Stimulated activated CD8-positive, alpha-beta memory T cell treated with anti-CD3 and anti-CD28 coated beads, Interleukin-4, amount 100 ng/mL, for 4 hours (primary cell): ENCODE data around the gene CGREF1.

Experiments used
- DNase-seq, 2 donors: peaks; one replicate each; pipeline ENCODE4 v3.0.0-alpha.2; 2020; ENCODE audit warnings: low read depth in 2 of 2, low spot score in 1 of 2

CGREF1 gene

DNA sequence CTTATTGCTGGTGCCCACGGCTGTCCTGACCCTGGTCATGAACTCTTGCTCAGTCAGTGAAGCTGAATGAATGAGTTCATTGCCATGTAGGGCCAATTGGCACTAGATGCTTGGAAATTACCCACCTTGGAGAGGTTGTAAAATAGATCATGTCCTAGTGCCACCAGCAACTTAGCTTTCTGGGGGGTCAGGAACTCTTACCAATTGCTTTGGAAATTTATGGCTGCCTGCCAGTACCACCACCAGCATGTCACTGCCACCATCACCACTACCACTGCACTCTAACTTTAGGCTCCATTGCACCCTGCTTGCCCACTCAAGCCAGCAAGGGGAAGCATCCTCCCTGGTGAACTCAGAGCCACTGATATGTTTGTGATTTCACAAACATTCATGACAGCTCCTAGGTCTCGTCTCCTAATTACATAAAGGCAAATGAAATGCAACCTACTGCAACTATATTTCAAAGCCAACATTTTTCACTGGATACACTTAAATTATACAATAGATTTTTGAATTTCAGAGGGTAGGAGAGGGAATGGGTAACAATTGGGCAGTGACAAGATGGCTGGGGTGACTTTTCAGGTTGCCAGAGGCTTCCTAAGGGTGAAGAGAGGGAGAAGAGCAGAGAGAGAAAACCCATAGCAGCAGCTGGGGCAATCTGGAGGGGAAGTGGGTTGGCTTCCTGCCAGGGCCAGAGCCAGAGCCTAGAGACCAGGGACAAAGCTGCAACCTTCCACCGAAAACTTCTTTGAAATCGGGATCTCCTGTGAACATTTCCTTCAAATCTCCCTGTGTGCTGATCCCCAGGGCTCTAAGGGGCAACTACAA lies 44.0 kb downstream of the CGREF1 start:
- no peak for DNase-seq

DNA sequence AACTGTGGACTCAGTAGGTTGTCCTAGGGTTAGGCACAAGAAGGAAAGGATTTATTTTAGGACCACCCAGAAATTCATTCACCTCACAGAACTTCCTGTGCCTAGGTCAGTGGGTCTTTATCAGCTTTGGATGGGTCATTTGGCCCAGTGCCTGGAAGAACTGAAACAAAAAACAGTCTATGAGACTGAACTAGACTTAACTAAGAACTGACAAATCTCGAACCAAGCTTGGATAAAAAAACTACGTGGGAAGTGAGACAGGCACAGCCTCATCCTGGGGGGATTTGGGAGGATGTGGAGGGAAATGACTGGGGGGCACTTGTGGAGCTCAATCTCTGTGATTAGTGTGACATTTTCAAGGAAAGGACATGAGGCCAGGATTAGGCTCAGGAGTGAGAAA lies 45.1 kb downstream of the CGREF1 start:
- no peak for DNase-seq

DNA sequence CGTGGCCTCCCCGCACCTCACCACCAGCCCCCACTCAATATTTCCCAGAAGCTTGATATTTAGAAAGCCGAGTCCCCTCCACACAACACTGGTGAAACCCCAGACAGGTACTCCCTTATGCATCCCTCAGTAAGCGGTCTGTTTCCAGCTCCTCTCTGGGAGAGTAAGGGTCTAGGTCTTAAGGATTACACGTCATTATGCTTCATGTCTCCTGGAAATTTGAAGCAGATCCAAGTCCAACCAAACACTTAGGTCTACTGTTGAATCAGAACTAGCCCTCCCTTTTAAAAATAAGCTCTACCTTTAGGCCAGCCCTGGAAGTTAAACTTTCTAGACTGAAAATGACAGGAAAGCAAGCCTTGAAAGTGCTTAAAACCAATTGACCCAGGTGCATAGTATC lies 46.0 kb downstream of the CGREF1 start:
- no peak for DNase-seq

DNA sequence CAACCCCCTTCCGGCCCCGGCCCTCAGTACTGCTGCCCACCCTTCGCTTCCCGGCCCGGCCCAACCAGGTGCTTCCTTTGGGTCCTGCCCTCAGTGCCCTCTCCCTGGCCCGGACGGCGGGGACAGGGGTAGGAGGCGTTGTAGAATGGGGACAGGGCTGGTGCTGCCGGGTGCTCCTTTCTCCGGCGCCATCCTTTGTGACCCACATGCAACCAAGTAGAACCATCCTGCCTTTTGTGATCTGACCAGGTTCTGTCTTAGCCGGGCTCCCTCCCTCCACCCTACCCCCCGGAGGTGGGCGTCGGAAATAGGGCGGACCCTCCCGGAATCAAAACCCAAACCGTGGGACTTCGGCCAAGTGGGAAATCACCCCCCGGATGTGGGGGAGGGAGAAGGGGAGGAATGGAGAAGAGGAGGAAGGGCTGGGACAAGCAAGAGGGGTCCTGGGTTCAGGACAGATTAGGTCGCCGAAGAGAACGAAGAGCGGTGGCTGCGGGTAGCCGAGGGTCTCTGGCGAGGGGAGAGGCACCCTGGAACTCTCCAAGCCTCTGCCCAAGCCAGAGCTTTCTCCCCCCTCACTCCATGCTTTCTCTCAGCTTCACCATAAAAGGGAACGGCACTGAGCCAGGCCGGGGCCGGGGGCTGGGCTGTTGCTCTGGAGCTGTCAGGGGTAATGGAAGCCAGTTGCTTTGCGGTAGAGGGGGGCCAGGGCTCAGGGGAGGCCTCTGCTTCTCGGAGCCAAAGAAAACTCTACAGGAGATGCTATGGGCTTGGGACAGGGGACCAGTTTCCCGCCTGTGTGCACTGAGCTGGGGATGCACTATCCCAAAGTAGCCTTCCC lies 46.7 kb downstream of the CGREF1 start:
- DNase-seq: no peak

DNA sequence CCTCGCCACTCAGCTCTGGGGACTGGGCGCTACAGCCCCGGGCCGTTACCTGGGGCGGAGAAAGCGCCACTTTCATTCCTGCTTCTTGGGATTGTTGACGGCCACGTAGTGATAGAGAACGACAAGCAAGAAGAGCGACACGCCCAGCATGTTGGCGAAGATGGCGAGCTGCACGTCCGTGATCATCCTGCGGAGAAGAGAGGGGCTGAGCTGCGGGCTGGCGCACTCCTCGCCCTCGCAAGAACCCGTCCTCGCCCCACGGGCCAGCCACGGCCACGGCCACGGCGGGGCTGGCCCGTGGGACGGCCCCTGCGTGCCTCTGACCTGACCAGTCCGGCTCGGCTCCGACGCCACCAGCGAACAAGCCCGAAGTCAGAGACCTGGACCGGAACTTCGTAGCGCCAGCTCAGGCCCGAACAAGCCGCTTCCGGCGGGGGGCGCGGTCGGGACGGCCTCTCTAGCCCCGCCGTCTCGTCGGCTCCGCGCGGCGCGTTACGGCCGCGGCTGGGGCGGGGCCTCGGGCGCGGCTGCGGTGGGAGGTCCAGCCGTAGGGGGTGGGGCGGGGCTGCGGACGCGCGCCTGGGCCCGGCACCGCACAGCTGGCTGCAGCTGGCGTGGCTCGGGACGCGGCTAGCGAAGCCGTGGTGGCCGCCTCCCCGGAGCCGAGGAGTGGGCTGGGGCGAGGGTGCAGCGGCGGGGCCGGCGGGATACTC lies 47.5 kb downstream of the CGREF1 start, which contains the start of gene OST4:
Gene OST4, minus strand, starts transcription at position 378 of the 713 bp plus-strand sequence.
- DNase-seq: peak; percentile 75 to 78

DNA sequence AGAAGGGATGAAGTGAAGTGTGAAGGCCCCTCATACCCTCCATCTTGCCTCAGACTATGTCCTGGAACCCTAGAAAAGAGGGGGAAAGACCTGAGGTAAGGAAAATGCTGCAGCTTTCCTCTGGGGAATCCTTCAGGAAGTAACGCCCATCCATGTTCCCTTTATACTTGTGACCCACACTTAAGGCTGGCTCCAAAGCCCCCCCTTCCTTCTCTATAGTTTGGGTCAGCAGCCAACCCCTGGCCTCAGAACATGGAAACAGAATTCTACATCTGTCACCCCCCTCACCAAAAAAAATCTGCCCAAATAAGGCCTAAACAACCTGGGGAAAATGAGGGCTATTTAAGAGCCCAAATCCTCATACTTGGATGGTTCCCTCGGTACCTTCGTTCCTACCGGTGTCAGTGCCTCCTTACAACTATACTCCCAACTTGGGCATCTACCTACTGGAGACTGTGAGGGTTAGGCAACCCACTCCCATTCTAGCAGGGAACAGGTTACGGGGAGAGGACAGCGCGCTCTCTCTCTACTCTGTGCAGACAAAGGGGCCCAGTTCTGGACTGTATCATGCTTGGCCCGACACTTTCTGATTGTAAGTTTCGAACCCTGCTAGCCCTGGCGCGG lies 48.2 kb downstream of the CGREF1 start:
- DNase-seq: no peak

DNA sequence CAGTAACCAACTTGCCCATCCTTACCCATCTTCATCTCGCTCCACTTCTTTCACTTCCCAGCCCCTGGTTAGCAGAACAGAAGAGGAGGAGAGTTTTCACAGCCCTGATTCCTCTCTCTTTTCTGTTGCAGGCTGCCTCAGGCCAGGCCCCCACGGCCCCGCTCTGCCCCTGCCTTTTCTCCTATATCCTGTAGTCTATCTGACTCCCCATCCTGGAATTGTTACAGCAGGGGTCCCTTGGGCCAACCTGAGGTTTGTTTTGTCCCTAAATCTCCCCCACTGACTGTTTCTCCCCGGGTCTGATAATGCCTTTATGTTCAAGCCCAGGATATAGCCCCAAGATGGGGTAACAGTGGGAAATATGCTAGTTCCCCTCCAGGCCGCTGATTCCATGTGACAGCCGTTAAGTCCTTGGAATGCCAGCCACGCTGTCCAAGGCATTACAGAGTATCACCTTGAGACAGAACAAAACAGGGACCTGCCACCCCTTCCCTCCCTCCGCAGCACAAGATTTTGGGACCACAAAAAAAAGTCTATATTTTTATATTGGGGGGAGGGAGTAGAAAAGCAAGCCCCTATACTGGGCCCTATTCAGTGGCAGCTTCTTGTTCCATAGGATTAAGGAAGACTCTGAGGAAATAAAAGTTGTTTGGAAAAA lies 48.8 kb downstream of the CGREF1 start:
- DNase-seq: no peak

DNA sequence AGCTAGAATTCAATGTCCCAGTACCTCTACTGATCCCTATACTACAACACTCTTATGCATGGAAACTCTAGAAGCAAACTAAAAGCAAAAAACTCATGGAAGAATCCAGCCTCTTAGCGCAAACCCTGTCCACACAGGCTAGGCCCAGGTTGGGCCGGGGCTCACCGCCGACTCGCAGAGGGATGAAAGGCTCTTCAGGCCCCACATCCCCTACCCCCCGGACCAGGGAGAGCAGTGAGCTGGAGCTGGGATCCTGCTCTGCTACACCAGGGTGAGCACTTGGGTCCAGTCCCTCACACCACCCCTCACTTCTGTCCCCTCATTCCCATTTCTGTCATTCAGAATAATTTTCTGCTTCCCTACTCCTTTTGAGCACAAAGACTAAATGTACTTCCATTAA lies 49.5 kb downstream of the CGREF1 start:
- no peak for DNase-seq

DNA sequence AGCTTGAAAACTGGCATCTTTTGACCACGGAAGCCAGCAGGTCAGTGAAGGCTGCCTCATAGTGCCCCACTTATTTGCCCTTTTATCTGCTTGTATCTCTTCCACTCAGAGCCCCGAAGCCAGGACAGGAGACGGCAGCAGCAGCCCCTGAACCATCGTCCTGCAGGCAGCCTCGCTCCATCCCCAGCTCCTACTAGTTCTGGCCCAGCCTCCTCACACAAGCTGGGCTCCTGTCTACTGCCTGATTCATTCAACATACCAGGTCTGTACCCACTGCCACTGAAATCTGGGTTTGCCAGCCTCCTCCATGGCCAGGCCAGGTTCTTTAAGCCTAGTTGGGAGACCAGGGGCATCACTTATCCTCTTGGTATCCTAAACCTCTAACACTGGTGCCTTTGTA lies 51.5 kb downstream of the CGREF1 start:
- no peak for DNase-seq

DNA sequence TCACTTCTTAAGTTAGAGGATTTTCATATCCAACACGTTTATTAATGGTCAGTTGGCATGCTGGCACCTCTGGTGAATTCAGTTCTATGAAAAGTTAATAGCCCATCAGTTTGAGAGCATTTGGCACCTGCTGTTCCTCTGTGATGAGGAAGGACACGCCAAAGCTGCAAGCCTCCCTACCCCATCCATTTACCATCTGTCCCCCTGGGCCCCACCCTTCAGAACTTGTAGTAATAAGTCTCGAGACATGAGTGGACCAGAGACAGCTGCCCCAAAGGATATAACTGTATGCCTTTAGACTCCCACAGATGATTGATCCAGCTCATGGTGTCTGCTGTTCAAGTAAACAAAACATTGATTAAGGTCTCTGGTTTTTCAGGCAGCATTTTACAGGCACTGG lies 53.8 kb downstream of the CGREF1 start:
- DNase-seq: no peak

DNA sequence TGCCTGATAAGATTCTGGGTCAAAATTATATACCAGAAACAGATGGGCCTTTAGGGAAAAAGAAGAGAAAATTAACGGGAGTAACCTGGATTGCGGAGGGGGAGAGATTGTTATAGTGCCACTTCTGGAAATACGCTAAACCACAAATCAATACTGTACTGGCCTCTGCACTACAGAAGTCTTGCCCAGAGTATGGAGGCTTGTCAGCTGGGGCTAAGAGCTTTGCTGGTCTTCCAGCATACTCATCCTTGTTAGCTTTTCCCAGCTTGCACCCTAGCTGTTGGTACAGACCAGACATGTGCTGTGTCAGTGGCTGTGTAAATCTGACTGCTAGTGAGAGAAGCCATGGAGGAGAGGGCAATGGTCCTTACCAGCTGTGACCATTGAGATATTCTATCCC lies 58.6 kb downstream of the CGREF1 start:
- no peak for DNase-seq

DNA sequence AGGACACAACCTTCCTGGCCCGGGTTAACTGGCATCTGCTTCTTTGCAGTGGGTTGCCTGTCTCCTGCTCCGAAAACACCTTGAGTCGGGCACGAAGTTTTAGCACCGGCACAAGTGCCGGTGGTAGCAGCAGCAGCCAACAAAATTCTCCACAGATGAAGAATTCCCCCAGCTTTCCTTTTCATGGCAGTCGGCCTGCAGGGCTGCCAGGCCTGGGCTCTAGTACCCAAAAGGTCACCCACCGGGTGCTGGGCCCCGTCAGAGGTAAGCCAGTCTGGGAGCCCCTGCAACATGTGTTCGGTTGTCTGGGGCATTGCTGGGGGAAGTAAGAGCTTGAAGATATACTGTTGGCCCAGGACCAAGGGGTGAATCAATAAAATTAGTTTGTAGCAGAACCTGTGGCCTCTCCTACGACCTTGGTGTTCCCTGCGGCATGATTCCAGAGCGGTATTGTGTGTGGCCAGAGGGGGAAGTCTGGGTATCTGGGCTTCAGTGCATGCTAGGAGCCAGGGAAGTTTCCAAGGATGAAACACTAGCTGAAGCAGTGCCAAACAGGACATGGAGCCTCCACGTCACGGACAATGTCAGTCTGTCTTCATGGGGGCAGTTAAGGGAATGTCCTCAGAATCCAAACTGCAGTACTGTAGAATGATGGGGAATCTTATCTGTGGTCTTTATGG lies 59.6 kb downstream of the CGREF1 start:
- no peak for DNase-seq

DNA sequence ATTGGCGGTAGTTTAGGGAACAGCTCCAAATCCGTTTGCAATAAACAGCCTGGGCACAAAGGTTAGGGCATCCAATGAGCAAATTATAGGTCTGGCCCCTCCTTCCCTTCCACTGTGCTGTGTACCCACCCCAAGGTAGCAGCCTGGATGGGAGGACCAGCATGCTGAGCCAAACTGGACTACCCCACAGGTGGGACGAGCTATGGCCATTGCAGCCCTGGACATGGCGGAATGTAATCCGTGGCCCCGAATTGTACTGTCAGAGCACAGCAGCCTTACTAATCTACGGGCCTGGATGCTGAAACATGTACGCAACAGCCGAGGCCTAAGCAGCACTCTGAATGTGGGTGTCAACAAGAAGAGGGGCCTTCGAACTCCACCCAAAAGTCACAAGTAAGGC lies 60.7 kb downstream of the CGREF1 start:
- DNase-seq: no peak

DNA sequence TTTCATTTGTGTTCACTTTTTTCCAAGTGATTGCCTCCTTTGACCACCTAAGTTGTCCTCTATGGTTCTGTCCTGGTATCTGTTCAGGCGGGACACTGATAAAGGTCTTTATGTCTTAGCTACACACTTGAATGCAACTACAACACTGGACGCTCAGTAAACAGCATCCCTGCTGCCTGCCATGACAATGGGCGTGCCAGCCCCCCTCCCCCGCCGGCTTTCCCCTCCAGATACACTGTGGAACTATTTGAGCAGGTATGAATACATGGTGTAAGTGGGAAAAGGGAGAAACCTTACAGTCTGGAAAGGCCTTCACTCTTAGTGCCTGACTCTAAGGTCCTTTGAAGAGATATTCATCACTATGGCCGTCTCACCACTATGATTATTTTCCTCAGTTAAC lies 61.7 kb downstream of the CGREF1 start:
- no peak for DNase-seq

DNA sequence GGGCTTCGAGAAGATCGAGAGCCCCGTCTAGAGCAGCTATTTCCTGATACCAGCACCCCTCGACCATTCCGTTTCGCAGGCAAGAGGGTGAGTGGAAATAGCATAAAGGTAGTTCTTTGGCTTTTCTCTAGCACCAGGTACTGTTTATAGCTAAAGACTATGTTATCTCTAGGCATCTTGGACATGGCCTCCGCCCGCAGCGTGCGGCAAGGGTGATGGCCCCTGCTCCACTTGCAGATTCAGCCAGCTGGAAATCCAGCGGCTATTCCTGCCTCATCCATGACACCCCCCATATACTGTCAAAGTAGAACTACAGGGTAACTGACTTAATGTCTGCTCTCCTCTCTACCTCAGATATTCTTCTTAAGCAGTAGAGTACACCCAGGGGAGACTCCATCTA lies 64.2 kb downstream of the CGREF1 start:
- no peak for DNase-seq

DNA sequence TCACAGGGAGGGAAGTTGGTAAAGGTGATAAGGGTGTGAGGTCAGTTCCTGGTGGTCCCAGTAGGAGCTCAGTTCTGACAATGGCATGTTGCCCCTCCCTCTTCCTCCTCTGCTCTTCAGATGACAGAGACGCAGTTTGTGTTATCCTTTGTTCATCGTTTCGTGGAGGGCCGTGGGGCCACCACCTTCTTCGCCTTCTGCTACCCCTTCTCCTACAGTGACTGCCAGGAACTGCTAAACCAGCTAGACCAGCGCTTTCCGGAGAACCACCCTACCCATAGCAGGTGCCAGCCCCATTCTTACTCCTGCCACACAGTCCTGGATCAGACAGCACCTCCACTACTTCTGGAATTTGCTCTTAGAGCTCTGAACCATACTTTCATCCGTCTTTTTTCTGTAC lies 65.2 kb downstream of the CGREF1 start:
- DNase-seq: no peak

DNA sequence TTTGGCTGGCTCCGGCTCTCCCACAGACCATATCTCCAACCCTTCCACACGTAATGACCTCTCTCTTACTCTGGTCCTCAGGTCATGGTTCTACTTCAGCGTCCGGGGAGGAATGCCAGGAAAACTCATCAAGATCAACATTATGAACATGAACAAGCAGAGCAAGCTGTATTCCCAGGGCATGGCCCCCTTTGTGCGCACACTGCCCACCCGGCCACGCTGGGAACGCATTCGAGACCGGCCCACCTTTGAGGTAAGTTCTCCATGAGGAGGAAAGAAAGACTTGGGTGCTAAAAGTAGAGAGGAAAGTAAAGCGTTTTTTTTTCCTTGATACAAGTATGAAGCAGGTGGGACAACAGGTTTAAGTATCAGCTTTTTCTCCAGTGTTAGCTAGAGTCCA lies 65.6 kb downstream of the CGREF1 start:
- DNase-seq: no peak

DNA sequence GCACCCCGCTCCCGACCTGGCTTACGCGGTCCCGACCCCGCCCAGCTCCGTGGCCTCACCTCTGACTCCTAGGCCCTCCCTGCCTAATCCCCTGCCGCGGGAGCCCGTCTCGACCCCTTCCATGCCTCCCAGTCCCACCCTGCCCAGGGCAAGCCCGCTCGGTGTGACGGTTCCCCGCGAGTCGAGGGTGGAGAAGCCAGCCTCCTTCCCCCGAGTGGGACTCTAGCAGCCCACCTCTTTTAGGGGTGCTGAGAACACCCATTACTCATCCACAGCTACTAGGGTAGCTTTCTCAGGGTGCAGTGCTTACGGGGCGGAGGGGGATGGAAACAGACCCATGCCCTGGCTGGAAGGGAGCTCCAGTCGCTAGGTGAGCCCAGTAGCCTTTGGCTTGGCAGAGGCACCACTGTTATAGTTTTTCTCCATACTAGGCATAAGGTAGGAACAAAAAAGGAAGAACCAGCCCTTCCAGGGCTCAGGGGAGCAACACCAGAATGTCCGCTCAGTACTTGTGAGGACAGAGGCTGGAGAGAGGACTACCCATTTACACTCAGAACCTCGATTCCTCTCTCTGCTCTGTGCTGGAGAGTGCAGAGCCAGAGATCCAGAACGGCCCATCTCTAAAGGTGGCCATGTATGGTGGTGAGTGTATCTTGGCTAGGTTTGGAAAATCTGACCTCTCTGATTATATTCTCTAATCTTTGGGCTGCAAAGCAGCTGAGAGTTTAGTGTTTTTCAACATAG lies 66.9 kb downstream of the CGREF1 start:
- peak in 1 of 2 donors; percentile 21 for DNase-seq
